ENCODE measurements around the gene KCND3.

DNA sequence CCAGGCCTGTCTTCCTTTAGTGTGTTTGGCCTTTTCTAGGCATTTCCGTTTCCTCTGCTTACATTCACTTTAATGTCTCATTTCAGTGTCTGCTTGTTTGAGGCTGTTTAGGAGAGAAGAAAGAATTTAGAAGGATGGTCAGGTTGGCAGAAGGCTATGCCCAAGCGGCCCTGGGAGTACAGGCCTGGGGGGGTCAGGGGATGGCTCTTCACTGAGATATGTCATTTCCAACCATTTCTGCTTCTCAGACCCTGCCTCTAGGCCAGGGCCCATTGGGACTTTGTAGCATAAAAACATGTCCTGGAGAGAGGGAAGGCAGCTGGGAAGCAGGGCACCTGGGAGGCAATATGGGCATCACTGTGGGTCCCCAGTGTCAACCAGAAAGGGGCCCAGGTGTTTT, 147.7 kb downstream of the KCND3 start:
- TF ChIP-seq, protein P1, sequence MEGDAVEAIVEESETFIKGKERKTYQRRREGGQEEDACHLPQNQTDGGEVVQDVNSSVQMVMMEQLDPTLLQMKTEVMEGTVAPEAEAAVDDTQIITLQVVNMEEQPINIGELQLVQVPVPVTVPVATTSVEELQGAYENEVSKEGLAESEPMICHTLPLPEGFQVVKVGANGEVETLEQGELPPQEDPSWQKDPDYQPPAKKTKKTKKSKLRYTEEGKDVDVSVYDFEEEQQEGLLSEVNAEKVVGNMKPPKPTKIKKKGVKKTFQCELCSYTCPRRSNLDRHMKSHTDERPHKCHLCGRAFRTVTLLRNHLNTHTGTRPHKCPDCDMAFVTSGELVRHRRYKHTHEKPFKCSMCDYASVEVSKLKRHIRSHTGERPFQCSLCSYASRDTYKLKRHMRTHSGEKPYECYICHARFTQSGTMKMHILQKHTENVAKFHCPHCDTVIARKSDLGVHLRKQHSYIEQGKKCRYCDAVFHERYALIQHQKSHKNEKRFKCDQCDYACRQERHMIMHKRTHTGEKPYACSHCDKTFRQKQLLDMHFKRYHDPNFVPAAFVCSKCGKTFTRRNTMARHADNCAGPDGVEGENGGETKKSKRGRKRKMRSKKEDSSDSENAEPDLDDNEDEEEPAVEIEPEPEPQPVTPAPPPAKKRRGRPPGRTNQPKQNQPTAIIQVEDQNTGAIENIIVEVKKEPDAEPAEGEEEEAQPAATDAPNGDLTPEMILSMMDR (IDR thresholded peaks at IDR 0.05), result no peak
- TF ChIP-seq POLR2AphosphoS5 (IDR thresholded peaks at IDR 0.05) (no peak), POLR2A (IDR thresholded peaks at IDR 0.05) (no peak), EP300 (IDR thresholded peaks at IDR 0.05; ENCODE audit: low read depth) (no peak)
